VCaP (cell line): ENCODE data around the gene PPARG.

Experiments
- H3K27ac ChIP-seq: fragments of 450-650 bp; 2 replicates; pipeline ENCODE4 v1.5.1; 2017
- TF ChIP-seq, protein P1 (sequence below): fragments of 450-650 bp; conservative IDR thresholded peaks from 2 replicates; pipeline ENCODE4 v1.5.1; 2017; ENCODE audit warnings: mild to moderate bottlenecking, moderate library complexity

PPARG gene

DNA sequence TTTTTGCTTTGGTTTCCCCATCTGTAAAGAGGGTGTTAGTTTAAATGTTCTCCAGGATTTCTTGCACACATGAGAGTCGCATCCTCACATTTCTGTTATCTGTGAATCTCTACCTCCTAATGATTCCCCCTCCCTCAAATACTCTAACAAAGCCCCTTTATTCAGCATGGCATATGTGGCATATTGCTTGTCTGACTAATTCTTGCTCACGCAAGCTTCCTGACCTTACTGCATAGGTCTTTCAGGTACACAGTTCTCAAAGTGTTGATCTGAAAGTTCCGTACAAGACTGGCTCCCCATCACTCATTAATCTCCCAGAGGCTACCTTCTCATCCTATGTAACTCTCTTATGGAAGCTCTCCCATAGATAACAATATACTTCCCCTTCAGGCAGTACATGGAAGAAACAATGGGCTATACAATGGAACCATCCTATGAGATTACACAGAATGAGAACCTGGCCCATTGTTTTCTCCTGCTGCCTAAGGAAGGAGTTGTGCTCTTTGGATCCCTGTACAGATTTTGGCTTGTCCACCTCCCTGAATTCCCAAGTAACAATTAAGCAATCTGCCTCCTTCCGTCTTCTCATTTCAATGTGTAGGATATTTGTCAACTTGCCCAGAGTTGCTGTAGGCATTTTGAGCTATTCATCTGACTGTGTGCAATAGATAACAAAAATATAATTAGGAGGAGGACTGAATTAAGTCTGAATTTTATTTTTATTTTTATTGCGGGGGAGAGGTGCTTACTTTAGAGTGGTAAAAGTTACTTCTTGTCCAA is 51.0 kb downstream of the PPARG start:
- TF ChIP-seq, protein P1, sequence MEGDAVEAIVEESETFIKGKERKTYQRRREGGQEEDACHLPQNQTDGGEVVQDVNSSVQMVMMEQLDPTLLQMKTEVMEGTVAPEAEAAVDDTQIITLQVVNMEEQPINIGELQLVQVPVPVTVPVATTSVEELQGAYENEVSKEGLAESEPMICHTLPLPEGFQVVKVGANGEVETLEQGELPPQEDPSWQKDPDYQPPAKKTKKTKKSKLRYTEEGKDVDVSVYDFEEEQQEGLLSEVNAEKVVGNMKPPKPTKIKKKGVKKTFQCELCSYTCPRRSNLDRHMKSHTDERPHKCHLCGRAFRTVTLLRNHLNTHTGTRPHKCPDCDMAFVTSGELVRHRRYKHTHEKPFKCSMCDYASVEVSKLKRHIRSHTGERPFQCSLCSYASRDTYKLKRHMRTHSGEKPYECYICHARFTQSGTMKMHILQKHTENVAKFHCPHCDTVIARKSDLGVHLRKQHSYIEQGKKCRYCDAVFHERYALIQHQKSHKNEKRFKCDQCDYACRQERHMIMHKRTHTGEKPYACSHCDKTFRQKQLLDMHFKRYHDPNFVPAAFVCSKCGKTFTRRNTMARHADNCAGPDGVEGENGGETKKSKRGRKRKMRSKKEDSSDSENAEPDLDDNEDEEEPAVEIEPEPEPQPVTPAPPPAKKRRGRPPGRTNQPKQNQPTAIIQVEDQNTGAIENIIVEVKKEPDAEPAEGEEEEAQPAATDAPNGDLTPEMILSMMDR: no peak
- no peak overlapping the region for H3K27ac ChIP-seq

DNA sequence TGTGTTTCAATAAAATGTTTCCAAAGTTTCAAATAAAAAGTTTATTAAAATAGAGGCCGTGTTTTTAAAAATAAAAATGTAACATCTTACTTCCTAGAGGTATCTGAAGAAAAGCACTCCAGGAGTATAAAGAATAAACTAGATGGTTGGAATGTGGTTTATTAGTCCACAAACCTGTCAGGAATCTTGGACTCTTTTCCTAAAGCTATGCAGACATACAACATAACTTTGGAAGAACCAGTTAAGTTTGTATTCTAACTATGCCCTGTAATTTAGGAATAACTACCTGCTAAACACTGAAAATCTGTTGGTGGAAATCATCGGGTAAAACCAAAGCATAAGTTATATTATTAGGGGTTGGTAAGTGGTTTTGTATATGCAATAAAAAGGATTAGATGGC is 51.6 kb downstream of the PPARG start:
- no peak overlapping the region for H3K27ac ChIP-seq
- TF ChIP-seq, protein P1: no peak

DNA sequence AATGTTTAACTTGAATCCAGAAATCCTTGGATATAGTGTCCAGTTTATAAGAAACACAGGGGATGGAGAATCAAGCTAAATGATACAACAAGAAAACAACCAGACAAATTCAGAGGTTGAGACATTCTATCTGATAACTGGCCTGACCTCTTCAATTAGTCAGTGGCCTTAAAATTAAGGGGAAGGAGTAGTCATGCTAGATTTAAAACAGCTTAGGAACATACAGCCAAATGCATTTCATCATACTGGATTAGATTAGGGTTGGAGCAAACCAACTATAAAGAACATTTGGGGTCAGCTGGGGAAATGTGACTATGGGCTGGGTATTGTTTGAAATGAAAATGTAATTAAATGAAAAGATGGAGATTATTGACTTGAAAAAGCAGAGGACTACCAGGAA is 53.3 kb downstream of the PPARG start:
- no peak overlapping the region for H3K27ac ChIP-seq
- TF ChIP-seq, protein P1: no peak

DNA sequence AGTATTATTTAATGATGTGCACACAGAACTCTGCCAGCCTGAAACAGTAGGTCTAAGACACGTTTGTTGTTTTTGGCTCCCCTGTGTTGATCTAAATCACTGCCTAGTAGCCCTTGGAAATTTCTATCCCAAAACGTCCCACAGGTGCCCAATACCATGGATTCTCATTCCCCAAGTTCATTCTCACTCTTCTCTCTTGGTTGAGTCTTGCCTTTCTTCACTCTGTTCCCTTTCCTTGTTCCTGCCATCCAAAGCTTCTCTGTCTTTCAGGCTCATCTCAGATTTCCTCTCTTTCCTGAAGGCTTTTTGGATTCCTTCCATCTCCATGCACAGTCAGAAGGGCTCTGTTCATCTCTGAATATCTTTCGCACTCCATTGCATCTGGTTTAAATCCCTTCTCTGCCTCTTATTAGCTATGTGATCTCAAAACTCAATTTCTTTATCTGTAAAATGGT is 54.2 kb downstream of the PPARG start:
- H3K27ac ChIP-seq: 0 out of 2 replicates have a peak overlapping the region, but pooled peaks have one; percentile 3
- TF ChIP-seq, protein P1: no peak

DNA sequence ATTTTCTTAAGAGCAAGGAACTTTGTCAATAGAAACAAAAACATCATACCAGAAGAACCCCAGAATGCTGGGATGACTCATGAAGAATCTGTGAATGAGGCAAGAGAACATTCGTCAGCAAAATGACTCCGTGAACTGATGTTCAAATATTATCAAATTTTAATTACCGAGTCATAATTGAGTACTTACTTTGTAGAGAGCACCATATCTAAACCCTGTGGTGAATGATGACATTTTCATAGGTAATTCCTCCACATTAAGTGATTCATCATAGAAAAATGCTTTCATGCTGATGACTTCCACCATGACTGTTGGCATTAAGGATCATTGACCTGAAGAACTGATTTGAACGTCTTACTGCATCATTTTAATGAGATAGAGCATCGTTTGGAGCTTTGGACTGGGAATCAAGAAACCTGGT is 56.3 kb downstream of the PPARG start:
- H3K27ac ChIP-seq: no peak overlapping the region
- TF ChIP-seq, protein P1: no peak

DNA sequence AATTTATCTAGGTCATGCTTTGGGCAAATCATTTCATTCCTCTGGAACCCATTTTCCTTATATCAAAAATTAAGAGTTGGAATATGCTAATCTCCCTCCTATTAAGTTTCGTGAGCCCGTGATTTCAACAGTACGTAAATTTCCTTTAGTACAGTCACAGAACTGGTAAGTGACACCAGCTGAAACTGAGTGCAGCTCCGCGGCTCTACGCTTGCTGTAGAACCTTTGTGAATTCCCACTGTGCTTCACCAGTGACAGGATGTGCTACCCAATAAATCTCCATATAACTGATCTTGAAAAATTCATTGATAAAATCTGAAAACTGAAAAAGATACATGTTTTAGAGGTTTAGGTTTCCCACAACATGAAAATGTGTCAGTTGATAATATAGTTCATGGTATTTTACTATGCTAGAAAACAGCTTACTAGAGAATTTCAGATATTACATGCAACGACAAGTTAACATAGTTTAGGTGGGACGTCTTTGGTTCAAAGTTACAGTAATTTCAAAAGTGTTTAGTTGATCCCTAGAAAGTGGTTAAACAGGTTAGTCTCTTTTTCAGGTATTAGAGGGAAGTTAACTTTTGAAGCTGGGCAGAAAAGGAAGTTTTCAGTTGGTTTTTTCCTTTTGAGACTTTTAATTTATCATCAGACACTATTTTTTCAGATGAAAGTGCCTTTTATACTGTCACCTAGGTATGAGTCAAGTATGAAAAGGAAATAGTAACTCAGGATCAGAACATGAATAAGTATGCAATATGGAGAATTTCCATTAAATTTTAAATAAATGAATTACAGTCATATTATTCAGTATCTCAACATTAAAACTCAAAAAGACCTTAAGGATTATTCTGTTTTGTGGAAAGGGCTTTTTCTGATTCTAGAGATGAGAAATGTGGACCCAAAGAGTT is 57.0 kb downstream of the PPARG start:
- no peak overlapping the region for H3K27ac ChIP-seq
- TF ChIP-seq, protein P1: no peak

DNA sequence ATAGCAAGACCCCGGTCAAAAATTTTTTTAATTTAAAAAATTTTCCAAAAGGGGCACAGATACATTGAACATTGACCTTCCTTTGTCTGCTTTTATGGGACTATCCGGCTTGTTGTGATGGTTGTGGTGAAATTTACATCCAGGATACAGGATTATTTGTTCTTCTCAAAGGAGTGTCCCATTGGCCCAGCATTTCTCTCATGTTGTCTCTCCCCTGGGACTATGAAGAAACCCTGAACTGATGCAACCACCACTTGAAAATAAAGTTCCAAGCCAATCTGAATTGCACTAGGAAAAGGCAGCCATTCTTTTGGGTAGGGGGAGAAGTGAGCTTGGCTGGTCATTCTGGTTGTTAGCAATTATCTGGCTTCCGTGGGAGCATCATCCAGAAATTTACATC is 58.4 kb downstream of the PPARG start:
- H3K27ac ChIP-seq: no peak overlapping the region
- TF ChIP-seq, protein P1: no peak
